Skeletal muscle tissue (tissue), 4 donors: Measurements from ENCODE around the gene CNDP2. TPM values are rescaled to one million over a fixed set of nuclear protein-coding genes. Genes with fewer than 3 reads are reported as not detected.

ENCODE experiments used
- H3K27ac ChIP-seq: one replicate; pipeline ENCODE4 v1.7.0; 2013; ENCODE audit warnings: mild to moderate bottlenecking, low read depth, low read length, inconsistent platforms
- H3K27me3 ChIP-seq, 3 donors: one replicate each; pipeline ENCODE4 v1.7.0; 2013; ENCODE audit warnings: low read length in 3 of 3; ENCODE audit not compliant: control insufficient read depth in 3 of 3, insufficient read depth in 3 of 3
- H3K36me3 ChIP-seq, 3 donors: one replicate each; pipeline ENCODE4 v1.7.0; 2013; ENCODE audit warnings: low read length in 3 of 3; ENCODE audit not compliant: control insufficient read depth in 3 of 3, insufficient read depth in 3 of 3
- H3K4me1 ChIP-seq, 3 donors: one replicate each; pipeline ENCODE4 v1.7.0; 2013; ENCODE audit warnings: low read length in 3 of 3, mild to moderate bottlenecking in 3 of 3; ENCODE audit not compliant: control insufficient read depth in 3 of 3, insufficient read depth in 3 of 3
- H3K4me3 ChIP-seq, 3 donors: one replicate each; pipeline ENCODE4 v1.7.0; 2013; ENCODE audit warnings: low read length in 3 of 3
- H3K9ac ChIP-seq, 3 donors: one replicate each; pipeline ENCODE4 v1.7.0; 2013; ENCODE audit warnings: low read length in 3 of 3, mild to moderate bottlenecking in 3 of 3, moderate library complexity in 2 of 3, low read depth in 1 of 3
- H3K9me3 ChIP-seq, 3 donors: one replicate each; pipeline ENCODE4 v1.7.0; 2013; ENCODE audit warnings: low read length in 3 of 3; ENCODE audit not compliant: control insufficient read depth in 3 of 3
- total RNA-seq: library from RNA; depleted of rRNA; stranded (reverse); fragments of >200 nt; gene quantifications from one replicate; pipeline ENCODE4 v1.2.3, GENCODE V29; 2014
- donor health status: Osteomylitis.

Gene CNDP2
- total RNA-seq, 1 donor from 2014 or later, result 25.6 TPM

GRCh38 chr18:74486119-74486849 lies 9.9 kb upstream of the CNDP2 start:
- Histone ChIP-seq H3K4me3 (no peak overlapping the region), H3K4me1 (peaks cover 0 to 5% (median 2%) of the 10 kb centered on the region in 3 donors), H3K9me3 (no peaks in the 10 kb centered on the region), H3K27ac (no peak overlapping the region), H3K27me3 (peaks cover 5 to 10% (median 6%) of the 10 kb centered on the region in 3 donors), H3K9ac (no peak overlapping the region), H3K36me3 (no peaks in the 10 kb centered on the region)

GRCh38 chr18:74488354-74488753 lies 7.8 kb upstream of the CNDP2 start:
- H3K9ac ChIP-seq, result no peak overlapping the region
- H3K27ac ChIP-seq, result no peak overlapping the region
- H3K36me3 ChIP-seq, result no peaks in the 10 kb centered on the region
- H3K4me3 ChIP-seq, result no peak overlapping the region
- H3K27me3 ChIP-seq, result peaks cover 5 to 10% (median 6%) of the 10 kb centered on the region in 3 donors
- H3K9me3 ChIP-seq, result peaks cover 0 to 4% (median 0%) of the 10 kb centered on the region in 3 donors
- peaks cover 0 to 5% (median 2%) of the 10 kb centered on the region in 3 donors for H3K4me1 ChIP-seq

- Histone ChIP-seq H3K9me3 (peaks cover 0 to 4% (median 0%) of the 10 kb centered on the region in 3 donors), H3K4me3 (no peak overlapping the region), H3K27ac (no peak overlapping the region), H3K9ac (no peak overlapping the region), H3K36me3 (no peaks in the 10 kb centered on the region), H3K27me3 (peaks cover 5 to 10% (median 6%) of the 10 kb centered on the region in 3 donors), H3K4me1 (peaks cover 0 to 5% (median 2%) of the 10 kb centered on the region in 3 donors)
Measured at GRCh38 chr18:74488864-74489263, 7.3 kb upstream of the CNDP2 start.

GRCh38 chr18:74489676-74490075 lies 6.5 kb upstream of the CNDP2 start:
- Histone ChIP-seq H3K4me1 (peaks cover 0 to 5% (median 2%) of the 10 kb centered on the region in 3 donors), H3K36me3 (no peaks in the 10 kb centered on the region), H3K4me3 (no peak overlapping the region), H3K27ac (no peak overlapping the region), H3K9me3 (peaks cover 0 to 4% (median 0%) of the 10 kb centered on the region in 3 donors), H3K27me3 (peaks cover 5 to 10% (median 6%) of the 10 kb centered on the region in 3 donors), H3K9ac (no peak overlapping the region)

- Histone ChIP-seq H3K36me3 (no peaks in the 10 kb centered on the region), H3K27ac (no peak overlapping the region), H3K4me1 (peaks cover 6 to 12% (median 7%) of the 10 kb centered on the region in 3 donors), H3K4me3 (no peak overlapping the region), H3K27me3 (peaks cover 5 to 7% (median 6%) of the 10 kb centered on the region in 3 donors), H3K9me3 (peaks cover 0 to 4% (median 0%) of the 10 kb centered on the region in 3 donors), H3K9ac (no peak overlapping the region)
Measured at GRCh38 chr18:74492259-74492658, 3.9 kb upstream of the CNDP2 start.

- H3K27ac ChIP-seq, result no peak overlapping the region
- H3K4me1 ChIP-seq, result peaks cover 10 to 16% (median 10%) of the 10 kb centered on the region in 3 donors
- no peak overlapping the region for H3K4me3 ChIP-seq
- peaks cover 0 to 4% (median 0%) of the 10 kb centered on the region in 3 donors for H3K9me3 ChIP-seq
- no peaks in the 10 kb centered on the region for H3K36me3 ChIP-seq
- no peak overlapping the region for H3K9ac ChIP-seq
- H3K27me3 ChIP-seq, result peaks cover 3 to 4% (median 3%) of the 10 kb centered on the region in 3 donors
Measured at GRCh38 chr18:74493689-74494088, 2.5 kb upstream of the CNDP2 start.

- Histone ChIP-seq H3K27me3 (no peaks in the 10 kb centered on the region), H3K4me1 (peaks cover 10 to 22% (median 15%) of the 10 kb centered on the region in 3 donors), H3K9me3 (peaks cover 0 to 4% (median 0%) of the 10 kb centered on the region in 3 donors), H3K36me3 (no peaks in the 10 kb centered on the region), H3K27ac (no peak overlapping the region), H3K4me3 (no peak overlapping the region), H3K9ac (no peak overlapping the region)
Measured at GRCh38 chr18:74494514-74494913, 1.6 kb upstream of the CNDP2 start.

- Histone ChIP-seq H3K4me1 (peaks cover 10 to 22% (median 20%) of the 10 kb centered on the region in 3 donors), H3K27ac (peak overlapping the region; percentile 86), H3K9ac (peak overlapping the region; percentile 84 to 91 (median 90)), H3K36me3 (peaks cover 0 to 7% (median 6%) of the 10 kb centered on the region in 3 donors), H3K9me3 (peaks cover 0 to 4% (median 0%) of the 10 kb centered on the region in 3 donors), H3K27me3 (no peaks in the 10 kb centered on the region), H3K4me3 (peak overlapping the region; percentile 82 to 93 (median 91))
Measured at GRCh38 chr18:74496508-74497323, 553 bp downstream of the CNDP2 start.

GRCh38 chr18:74497324-74497676 lies 1.1 kb downstream of the CNDP2 start:
- H3K4me3 ChIP-seq, result peak overlapping the region; percentile 82 to 93 (median 91)
- no peaks in the 10 kb centered on the region for H3K27me3 ChIP-seq
- peaks cover 0 to 10% (median 9%) of the 10 kb centered on the region in 3 donors for H3K36me3 ChIP-seq
- no peaks in the 10 kb centered on the region for H3K9me3 ChIP-seq
- H3K27ac ChIP-seq, result peak overlapping the region; percentile 86
- H3K9ac ChIP-seq, result peak overlapping the region in 2 of 3 donors; percentile 84 to 90
- H3K4me1 ChIP-seq, result peaks cover 10 to 22% (median 20%) of the 10 kb centered on the region in 3 donors
